A549 treated with RU486 at 1 μM for 4 hours (cell line): Measurements from ENCODE around the gene LY6G6D. TPM values are rescaled to one million over a fixed set of nuclear protein-coding genes. Genes with fewer than 3 reads are reported as not detected.

Experiments
- total RNA-seq: library from RNA; stranded (reverse); fragments of 200-300 nt; extraction: Qiagen RNA extraction; gene quantifications from 5 replicates; pipeline ENCODE4 v1.2.3, GENCODE V29; 2022; ENCODE audit warnings: low read depth

LY6G6D gene, protein sequence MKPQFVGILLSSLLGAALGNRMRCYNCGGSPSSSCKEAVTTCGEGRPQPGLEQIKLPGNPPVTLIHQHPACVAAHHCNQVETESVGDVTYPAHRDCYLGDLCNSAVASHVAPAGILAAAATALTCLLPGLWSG
- not detected in 5 replicates for total RNA-seq

DNA sequence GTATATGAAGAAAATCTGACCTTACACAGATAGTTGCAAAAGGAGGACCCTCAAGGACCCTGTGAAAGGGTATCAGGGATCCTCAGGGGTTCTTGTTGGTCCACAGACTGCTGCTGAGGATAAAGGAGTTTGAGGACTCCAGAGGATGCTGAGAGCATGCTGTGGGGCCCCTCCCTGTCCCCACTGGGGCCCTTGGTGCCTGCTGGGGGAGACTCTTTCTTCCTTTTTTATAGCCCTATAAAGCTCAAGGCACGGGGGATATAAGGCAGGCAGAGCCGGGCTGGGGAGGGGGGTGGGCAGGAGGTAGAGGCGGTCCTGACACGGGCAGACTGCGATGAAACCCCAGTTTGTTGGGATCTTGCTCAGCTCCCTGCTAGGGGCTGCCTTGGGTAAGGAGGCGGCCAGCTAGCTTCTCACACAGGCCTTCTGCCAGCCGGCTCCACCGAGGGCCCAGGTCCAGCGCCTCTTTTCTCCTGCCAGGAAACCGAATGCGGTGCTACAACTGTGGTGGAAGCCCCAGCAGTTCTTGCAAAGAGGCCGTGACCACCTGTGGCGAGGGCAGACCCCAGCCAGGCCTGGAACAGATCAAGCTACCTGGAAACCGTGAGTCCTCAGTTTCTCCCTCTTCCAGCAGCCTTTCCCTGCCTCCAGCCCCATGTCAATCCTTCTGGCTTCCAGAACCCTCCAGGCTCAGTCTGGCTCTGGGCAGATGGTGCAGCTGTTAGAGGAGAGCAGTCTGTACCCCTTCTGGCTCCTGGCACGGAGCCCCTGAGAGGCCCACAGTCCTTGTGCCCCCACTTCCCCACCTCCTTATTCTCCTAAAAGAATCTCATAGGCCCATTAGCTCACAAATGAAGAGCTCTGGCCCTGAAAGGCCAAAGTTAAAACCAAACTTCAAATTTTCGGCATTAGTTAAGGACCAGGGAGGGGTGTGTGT is at the start of gene LY6G6D:
Gene LY6G6D (plus strand): TSS at position 327 of the 937 bp plus-strand sequence. CDS start 8 bp downstream, at position 335.

DNA sequence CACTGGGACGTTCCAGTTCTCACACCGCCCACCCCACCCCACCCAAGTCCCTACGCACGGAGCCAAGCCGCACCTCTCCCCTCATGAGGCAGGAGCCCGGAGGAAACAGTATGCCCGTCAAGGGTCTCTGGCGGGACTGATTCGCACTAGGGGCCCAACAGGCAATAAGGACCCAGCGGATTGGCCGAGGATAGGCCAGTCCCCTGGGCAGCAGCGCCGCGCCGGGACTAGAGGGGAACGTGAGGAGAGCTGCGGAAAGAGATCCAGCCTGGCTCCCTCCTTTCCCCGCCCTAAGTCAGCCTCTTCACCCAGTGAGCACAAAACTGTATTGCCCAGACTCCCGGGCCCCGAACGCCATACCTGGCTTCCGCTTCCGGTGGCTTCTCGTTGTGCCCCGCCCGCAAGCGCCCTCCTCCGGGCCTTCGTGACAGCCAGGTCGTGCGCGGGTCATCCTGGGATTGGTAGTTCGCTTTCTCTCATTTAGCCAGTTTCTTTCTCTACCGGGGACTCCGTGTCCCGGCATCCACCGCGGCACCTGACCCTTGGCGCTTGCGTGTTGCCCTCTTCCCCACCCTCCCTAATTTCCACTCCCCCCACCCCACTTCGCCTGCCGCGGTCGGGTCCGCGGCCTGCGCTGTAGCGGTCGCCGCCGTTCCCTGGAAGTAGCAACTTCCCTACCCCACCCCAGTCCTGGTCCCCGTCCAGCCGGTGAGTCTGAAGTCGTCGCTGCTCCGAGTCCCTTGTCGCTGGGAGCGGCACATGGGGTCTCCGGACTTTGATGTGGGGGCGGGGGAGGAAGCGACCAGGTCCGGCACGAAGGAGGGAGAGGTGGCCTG is 49.4 kb upstream of the LY6G6D start, which contains the start of gene CSNK2B:
Gene CSNK2B (plus strand): TSS at position 580 of the 836 bp plus-strand sequence. CDS start 752 bp downstream, outside the sequence.

GRCh38 chr6:31669676-31670075 is 45.5 kb upstream of the LY6G6D start, which contains the start of gene LY6G5B:
Gene LY6G5B, plus strand, starts transcription at chr6:31669976. Its CDS starts 975 bp downstream, at chr6:31670951.

GRCh38 chr6:31680226-31681134 is 34.7 kb upstream of the LY6G6D start, which contains the start of gene LY6G5C:
Gene LY6G5C, minus strand, starts transcription at chr6:31681067. Its CDS starts 694 bp downstream, at chr6:31680373.

GRCh38 chr6:31702819-31703716 is 12.1 kb upstream of the LY6G6D start, which contains the start of gene ABHD16A:
Gene ABHD16A, minus strand, starts transcription at chr6:31703324. Its CDS starts 43 bp downstream, at chr6:31703281.

DNA sequence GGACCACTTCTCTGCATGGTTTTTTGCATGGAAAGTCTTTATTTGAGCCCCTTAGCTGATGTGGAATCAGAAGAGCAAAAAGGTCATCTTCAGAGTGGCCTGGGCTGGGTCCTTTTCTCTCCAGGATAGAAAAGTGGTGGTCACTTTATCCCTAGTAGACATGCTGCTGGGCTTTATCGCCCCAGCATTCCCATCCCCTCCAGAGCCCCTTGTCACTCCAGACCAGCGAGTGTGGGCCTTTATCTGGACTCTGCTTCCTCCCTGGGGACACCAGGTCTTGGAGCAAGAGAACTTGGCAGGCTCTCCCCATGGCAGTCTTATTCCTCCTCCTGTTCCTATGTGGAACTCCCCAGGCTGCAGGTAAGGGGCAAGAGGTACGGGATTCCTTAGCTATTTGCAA is 8.5 kb upstream of the LY6G6D start, which contains the start of gene LY6G6F:
Gene LY6G6F (plus strand): TSS at position 268 of the 400 bp plus-strand sequence. CDS start 41 bp downstream, at position 309.

DNA sequence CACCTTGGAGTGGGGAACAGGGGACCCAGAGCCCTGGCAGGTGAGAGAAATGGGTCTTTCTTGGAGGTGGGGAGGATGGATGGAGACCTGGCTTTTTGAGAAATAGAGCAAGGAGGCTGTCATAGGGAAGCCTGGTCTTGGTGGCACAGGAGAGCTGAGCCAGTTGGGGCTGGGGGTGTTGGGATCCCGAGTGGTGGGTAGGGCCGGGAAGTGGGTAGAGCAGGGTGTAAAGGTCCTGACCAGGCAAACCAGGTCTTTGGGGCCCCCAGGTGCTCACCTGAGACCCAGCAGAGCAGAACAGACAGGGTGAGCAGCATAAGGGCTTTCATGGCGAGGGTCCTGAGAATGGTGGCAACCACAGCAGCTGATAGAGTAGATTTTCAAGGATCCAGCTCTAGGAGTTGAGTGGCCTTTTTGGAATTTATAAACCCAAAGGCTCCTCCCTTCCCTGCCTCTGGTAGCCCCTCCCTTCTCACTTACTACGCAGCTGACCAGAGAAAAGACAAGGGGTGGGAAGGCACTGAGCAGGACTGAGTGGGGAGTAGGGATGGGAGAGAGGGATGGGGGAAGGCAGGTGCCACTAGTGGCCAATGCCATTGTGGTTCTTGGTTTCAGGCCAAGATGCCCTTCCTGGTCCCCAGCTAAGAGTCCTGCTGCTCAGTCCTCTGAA is 6.3 kb downstream of the LY6G6D start, which contains the start of gene LY6G6C:
Gene LY6G6C (minus strand): TSS at position 396 of the 670 bp plus-strand sequence. CDS start 67 bp downstream, at position 329.

DNA sequence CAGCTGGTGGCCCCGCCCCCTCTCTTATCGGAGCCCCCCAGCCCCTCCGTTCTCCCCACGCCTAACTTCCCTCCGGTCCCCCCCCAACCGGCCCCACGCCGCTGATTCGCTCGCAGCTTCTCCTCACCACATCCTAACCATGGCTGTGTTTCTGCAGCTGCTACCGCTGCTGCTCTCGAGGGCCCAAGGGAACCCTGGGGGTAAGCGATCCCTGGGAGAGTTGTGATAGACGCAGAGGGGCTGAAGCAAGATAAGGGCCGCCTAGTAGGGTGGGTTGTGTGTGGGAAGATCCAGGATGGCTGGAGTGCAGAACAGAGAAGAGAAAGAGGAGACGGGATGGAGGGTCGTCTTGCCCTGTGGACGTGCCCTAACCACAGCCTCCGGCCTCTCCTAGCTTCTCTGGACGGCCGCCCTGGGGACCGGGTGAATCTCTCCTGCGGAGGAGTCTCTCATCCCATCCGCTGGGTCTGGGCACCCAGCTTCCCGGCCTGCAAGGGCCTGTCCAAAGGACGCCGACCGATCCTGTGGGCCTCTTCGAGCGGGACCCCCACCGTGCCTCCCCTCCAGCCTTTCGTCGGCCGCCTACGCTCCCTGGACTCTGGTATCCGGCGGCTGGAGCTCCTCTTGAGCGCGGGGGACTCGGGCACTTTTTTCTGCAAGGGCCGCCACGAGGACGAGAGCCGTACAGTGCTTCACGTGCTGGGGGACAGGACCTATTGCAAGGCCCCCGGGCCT is 8.3 kb downstream of the LY6G6D start, which contains the start of gene MPIG6B:
Gene MPIG6B (plus strand): TSS at position 129 of the 735 bp plus-strand sequence. CDS start 11 bp downstream, at position 140.

DNA sequence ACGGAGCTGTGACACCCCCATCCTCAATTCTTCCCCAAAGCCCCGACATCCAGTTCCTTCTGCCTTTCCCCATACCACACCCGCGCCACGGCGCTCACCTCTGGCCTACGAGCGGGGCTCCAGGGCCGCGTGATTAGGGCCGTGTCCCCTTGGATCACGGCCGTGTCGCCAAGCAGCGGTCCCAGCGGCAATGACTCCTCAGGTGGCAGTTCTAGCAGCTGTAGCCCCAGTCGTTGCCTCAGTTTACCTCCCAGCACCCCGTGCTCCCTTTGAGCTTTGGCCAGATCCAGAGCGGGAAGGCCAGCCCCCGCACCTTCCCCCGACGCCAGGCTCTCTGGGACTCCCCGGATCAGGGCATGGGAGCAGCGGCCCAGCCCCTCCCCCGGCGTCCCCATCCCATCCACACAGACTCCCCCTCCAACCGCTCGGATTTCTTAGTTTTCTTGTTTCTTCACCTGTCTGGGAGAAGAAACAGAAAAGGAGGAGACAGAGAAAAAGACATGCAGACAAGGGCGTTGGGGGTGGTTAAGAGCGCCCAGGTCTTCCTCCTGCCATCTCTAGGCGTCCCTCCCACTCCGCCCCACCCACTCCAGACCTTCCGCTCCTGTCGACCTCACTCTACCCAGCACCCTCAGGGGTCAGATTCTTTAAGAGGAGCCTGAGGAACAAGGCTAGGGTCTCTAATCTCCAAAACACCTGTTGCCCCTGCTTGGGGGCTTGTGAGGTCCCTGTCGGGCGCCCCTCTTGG is 13.8 kb downstream of the LY6G6D start, which contains the start of gene DDAH2:
Gene DDAH2 (minus strand): TSS at position 533 of the 748 bp plus-strand sequence. CDS start 138 bp downstream, at position 395.

GRCh38 chr6:31736021-31736767 is 21.0 kb downstream of the LY6G6D start, which contains the start of gene CLIC1:
Gene CLIC1, minus strand, starts transcription at chr6:31736530. Its CDS starts 230 bp downstream, at chr6:31736300.

DNA sequence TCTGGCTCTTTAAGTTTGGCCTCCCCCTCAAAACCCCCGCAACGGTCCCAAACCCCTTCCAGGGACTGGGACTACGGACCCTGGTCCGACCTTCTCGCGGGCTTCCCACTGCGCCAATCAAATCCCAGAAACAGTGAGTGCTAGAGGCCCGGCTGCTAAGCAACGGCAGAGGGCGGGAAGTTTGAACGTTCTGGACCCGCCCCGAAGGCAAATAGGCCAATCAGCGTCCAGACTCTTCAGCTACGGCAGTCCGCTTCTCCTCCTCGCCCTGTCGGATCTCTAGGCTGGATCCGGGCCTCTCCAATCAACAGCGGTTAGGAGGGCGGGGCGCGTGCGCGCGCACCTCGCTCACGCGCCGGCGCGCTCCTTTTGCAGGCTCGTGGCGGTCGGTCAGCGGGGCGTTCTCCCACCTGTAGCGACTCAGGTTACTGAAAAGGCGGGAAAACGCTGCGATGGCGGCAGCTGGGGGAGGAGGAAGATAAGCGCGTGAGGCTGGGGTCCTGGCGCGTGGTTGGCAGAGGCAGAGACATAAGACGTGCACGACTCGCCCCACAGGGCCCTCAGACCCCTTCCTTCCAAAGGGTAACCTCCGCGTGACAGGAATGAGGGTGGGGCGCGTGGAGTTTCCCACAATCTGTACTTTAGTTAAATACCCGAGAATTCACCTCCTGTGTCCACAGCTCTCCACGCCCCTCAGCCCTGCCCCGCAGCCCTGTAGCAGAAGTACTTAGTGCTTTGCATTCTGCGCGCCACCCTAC is 24.7 kb downstream of the LY6G6D start, which contains the start of gene MSH5:
Gene MSH5 (plus strand): TSS at position 367 of the 758 bp plus-strand sequence. CDS start 462 bp downstream, outside the sequence.

DNA sequence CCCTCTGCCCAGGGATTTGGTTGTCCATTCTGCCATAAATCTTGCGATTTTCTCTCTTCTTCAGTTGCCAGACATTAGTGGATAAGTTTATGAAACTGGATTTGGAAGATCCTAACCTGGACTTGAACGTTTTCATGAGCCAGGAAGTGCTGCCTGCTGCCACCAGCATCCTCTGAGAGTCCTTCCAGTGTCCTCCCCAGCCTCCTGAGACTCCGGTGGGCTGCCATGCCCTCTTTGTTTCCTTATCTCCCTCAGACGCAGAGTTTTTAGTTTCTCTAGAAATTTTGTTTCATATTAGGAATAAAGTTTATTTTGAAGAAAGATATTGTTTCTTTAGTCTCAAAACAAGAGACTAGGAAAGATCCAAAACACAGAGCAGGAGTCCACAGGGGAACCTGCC is 47.2 kb downstream of the LY6G6D start, which contains the start of gene SAPCD1:
Gene SAPCD1 (plus strand): TSS at position 301 of the 400 bp plus-strand sequence. CDS start 399 bp downstream, outside the sequence.

